ENCODE data around the gene AGAP2. TPM values are rescaled to one million over a fixed set of nuclear protein-coding genes. Genes with fewer than 3 reads are reported as not detected.
A peak's percentile ranks its signal among the peaks of the same experiment; 100 is the strongest.

AGAP2 gene
- total RNA-seq, 1 donor from 2014 or later: 28.2 TPM

- H3K4me3 Mint-ChIP-seq: no peak overlapping the region
- no peaks in the 10 kb centered on the region for H3K9me3 Mint-ChIP-seq
- intact Hi-C loops (cut with micrococcal nuclease): no loop called here
- no peak overlapping the region for H3K27ac Mint-ChIP-seq
- peaks cover 10% of the 10 kb centered on the region for H3K4me1 Mint-ChIP-seq
- DNase-seq: no peak
- peaks cover 59% of the 10 kb centered on the region for H3K36me3 Mint-ChIP-seq (ENCODE audit: low read depth)
- no peaks in the 10 kb centered on the region for H3K27me3 Mint-ChIP-seq
Measured at GRCh38 chr12:57733928-57734327, 4.6 kb downstream of the AGAP2 start.

DNA sequence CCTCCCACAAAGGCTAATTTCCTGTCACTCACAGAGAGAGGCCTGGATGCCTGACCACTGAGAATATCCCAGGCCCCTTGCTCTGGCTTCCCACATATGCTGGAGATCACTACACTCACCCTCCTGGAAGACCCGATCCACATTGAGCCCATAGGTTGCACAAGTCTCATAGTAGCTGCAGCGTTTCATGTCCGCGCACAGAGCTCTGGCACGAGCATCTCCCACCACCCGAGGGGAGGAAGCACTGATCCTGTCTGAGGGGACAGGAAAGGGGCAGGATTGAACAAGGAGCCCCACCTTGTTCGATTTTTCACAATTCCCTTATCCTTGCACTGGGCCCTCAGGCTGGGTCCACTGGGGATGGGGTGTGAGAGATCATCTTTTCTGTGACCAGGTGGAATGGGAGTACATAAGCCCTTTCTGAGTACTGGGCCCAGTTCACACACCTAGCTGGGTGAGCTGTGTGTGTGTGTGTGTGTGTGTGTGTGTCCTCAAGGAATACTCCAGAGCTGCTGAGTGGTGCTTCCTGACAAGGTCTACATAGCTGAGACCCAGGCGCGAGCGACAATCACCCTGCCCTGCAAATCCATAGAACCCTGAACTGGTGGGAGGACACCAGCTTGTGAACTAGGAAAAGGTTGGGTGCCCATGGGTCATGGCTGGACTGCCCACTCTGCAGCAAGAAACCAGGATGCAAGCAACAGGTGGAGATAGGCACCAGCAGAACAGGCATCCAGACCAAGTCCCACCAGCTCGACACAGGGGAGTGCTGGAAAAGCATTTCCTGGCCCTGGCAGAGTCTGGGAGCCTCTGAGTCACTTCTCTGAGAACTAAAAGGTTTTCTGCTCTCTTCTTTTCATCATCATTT is 5.6 kb downstream of the AGAP2 start:
- Mint-ChIP-seq H3K27me3 (no peaks in the 10 kb centered on the region), H3K9me3 (no peaks in the 10 kb centered on the region), H3K36me3 (ENCODE audit: low read depth) (peaks cover 66% of the 10 kb centered on the region), H3K27ac (peak overlapping the region; percentile 13), H3K4me3 (no peak overlapping the region), H3K4me1 (peaks cover 9% of the 10 kb centered on the region)
- no peak for DNase-seq
- intact Hi-C loops (cut with micrococcal nuclease): no loop called here

DNA sequence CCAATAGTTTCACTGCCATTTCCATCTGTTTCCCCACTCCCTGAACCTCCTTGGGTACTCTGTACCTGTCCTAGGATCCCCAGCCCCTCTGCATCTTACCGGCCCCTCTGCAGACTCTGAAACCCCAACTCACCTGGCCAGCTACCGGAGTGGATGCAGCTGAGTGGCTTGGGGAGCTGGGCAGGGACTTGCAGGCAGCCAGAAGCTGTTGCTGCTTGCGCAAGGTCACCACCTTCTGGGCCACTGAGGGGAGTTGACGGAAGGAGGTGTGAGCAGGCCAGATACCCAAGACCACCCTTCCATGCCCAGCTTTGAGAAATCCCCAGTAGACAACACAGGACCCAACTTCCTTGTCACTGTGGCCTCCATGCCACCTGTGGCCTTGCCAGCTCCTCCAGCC is 6.3 kb downstream of the AGAP2 start:
- Mint-ChIP-seq H3K4me3 (no peak overlapping the region), H3K4me1 (peaks cover 9% of the 10 kb centered on the region), H3K27ac (peak overlapping the region; percentile 13), H3K27me3 (no peaks in the 10 kb centered on the region), H3K9me3 (no peaks in the 10 kb centered on the region), H3K36me3 (ENCODE audit: low read depth) (peaks cover 69% of the 10 kb centered on the region)
- no peak for DNase-seq
- intact Hi-C loops (cut with micrococcal nuclease): no loop called here

DNA sequence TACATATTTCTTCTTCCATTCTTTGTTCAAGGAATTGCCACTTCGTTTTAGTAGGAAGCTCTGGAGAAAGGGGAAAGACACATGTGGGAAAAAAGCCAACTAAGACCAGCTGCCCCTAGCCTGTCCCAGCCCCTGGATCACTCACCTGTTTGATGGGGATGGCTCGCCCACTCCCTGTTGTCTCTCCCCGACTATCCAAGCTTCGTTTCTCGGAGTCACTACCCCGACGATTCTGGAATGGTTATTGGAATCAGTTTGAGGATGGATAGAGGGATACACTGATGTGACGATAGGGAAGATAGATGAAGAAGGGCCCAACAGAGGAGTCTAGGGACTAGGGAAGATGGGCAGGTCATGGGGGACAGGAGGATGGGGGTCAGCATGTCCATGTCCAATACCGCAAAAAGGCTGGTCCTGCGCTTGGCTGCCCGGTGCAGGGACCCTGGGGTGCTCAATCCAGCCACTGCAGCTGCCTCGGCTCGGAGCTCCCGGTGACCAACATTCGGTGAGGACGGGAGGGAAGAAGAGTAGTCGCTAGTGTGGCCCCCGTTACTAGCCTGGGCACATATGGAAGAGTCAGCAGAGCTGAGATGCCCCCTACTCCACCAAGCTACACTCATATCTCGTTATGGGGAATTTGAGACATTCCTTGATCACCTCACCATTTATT is 7.0 kb downstream of the AGAP2 start:
- Mint-ChIP-seq H3K9me3 (no peaks in the 10 kb centered on the region), H3K27ac (no peak overlapping the region), H3K27me3 (no peaks in the 10 kb centered on the region), H3K4me1 (peaks cover 7% of the 10 kb centered on the region), H3K4me3 (no peak overlapping the region), H3K36me3 (ENCODE audit: low read depth) (peaks cover 65% of the 10 kb centered on the region)
- intact Hi-C loops (cut with micrococcal nuclease): no loop called here
- no peak for DNase-seq

GRCh38 chr12:57730336-57731067 is 8.0 kb downstream of the AGAP2 start:
- Mint-ChIP-seq H3K4me1 (peaks cover 4% of the 10 kb centered on the region), H3K36me3 (ENCODE audit: low read depth) (peaks cover 63% of the 10 kb centered on the region), H3K27me3 (no peaks in the 10 kb centered on the region), H3K27ac (no peak overlapping the region), H3K9me3 (no peaks in the 10 kb centered on the region), H3K4me3 (no peak overlapping the region)
- DNase-seq: no peak
- intact Hi-C loops (cut with micrococcal nuclease): no loop called here

DNA sequence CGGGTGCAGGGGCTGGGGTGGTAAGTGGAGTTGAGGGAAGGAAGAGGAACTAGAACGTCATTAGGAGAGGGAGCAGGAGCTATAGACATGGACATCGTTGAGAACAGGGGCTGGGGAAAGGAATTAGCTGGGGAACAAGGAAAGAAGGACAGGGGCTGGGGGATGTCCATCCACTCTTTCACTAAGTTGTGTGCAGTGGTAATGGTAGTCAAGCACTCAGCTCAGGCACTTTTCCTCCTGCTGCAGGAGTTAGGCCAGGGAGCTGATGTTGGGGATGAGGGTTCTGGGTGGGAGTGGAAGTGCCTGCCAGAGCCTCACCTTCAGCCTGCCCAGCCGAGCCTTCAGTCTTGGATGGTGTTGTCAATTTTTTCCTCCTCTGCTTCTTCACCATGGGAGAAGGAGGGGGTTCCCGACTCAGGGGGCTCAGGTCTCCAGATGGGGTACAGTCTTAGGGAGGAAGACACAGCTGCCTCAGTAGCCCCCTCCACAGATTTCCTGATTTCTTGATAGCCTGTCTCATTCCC is 9.2 kb downstream of the AGAP2 start:
- no peaks in the 10 kb centered on the region for H3K9me3 Mint-ChIP-seq
- H3K36me3 Mint-ChIP-seq (ENCODE audit: low read depth): peaks cover 57% of the 10 kb centered on the region
- no peaks in the 10 kb centered on the region for H3K4me1 Mint-ChIP-seq
- H3K27me3 Mint-ChIP-seq: no peaks in the 10 kb centered on the region
- no peak for DNase-seq
- H3K27ac Mint-ChIP-seq: no peak overlapping the region
- no peak overlapping the region for H3K4me3 Mint-ChIP-seq
- intact Hi-C loops (cut with micrococcal nuclease): no loop called here

GRCh38 chr12:57727758-57728395 is 10.7 kb downstream of the AGAP2 start:
- H3K36me3 Mint-ChIP-seq (ENCODE audit: low read depth): peaks cover 52% of the 10 kb centered on the region

DNA sequence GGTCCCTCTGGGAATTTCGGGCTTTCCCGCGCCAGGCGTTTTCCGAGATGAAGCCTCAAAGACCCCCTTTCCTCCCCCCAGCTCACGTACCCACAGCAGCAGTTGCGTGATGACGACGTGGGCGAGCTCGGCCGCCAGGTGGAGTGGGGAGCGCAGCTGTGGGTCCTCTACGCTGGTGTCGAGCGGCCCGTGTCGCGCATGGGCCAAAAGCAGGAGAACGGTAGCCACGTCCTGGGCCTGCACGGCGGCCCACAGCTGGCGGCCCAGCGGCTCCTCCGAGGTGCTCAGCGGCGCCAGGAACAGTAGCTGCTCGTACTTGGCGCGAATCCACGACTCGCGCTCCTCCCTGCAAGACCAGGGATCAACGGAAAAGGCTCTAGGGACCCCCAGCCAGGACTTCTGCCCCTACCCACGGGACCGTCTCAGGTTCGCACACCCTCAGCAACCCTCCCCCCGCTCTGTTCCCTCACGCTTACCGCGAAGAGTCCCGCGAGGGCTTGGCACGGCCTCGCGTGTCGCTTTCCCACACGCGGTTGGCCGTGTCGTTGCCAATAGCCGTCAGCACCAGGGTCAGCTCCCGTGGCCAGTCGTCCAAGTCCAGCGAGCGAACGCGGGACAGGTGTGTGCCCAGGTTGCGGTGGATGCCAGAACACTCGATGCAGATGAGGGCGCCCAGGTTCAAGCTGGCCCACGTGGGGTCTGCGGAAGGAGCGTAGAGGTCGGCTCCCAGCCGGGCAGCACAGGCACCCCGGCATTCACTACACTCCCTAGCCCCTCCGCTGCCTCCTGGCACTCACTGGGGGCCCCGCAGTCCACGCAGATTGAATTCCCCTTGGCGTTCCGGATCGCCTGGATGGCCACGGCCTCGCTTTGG is 11.4 kb downstream of the AGAP2 start:
- H3K27me3 Mint-ChIP-seq: no peaks in the 10 kb centered on the region
- intact Hi-C loops (cut with micrococcal nuclease): no loop called here
- no peak overlapping the region for H3K4me3 Mint-ChIP-seq
- no peaks in the 10 kb centered on the region for H3K9me3 Mint-ChIP-seq
- H3K36me3 Mint-ChIP-seq (ENCODE audit: low read depth): peaks cover 46% of the 10 kb centered on the region
- no peak for DNase-seq
- no peak overlapping the region for H3K27ac Mint-ChIP-seq
- no peaks in the 10 kb centered on the region for H3K4me1 Mint-ChIP-seq

More at GRCh38 chr12:57727758-57728395, 10.7 kb downstream of the AGAP2 start:
- DNase-seq: no peak
- H3K4me1 Mint-ChIP-seq: no peaks in the 10 kb centered on the region
- no peak overlapping the region for H3K4me3 Mint-ChIP-seq
- no peaks in the 10 kb centered on the region for H3K27me3 Mint-ChIP-seq
- intact Hi-C loops (cut with micrococcal nuclease): no loop called here
- no peaks in the 10 kb centered on the region for H3K9me3 Mint-ChIP-seq
- no peak overlapping the region for H3K27ac Mint-ChIP-seq

- H3K4me1 Mint-ChIP-seq: no peaks in the 10 kb centered on the region
- peak overlapping the region; percentile 55 for H3K4me3 Mint-ChIP-seq
- H3K27me3 Mint-ChIP-seq: no peaks in the 10 kb centered on the region
- no peak overlapping the region for H3K27ac Mint-ChIP-seq
- intact Hi-C loops (cut with micrococcal nuclease): no loop called here
- H3K9me3 Mint-ChIP-seq: no peaks in the 10 kb centered on the region
- DNase-seq: peak; percentile 71
- peaks cover 46% of the 10 kb centered on the region for H3K36me3 Mint-ChIP-seq (ENCODE audit: low read depth)
Measured at GRCh38 chr12:57726151-57726883, 12.2 kb downstream of the AGAP2 start.

DNA sequence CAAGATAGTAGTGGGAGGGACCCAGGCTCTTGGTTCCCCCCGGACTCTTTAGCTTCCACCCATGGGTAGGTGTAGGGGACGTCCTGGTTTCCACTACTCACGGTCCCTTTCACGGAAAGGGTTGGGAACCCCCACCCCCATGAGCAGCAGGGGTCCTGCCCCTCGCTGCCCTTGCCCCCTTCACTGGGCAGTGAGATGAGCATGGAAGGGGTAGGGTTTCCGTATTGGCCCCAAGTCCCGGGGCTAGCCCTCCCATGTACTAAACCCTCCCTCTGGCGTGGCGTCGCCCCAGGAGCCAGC is 12.7 kb downstream of the AGAP2 start:
- intact Hi-C loops (cut with micrococcal nuclease): no loop called here
- DNase-seq: no peak
- no peaks in the 10 kb centered on the region for H3K9me3 Mint-ChIP-seq
- H3K4me1 Mint-ChIP-seq: no peaks in the 10 kb centered on the region
- no peak overlapping the region for H3K27ac Mint-ChIP-seq
- H3K27me3 Mint-ChIP-seq: no peaks in the 10 kb centered on the region
- peaks cover 45% of the 10 kb centered on the region for H3K36me3 Mint-ChIP-seq (ENCODE audit: low read depth)
- no peak overlapping the region for H3K4me3 Mint-ChIP-seq

- Mint-ChIP-seq H3K27me3 (no peaks in the 10 kb centered on the region), H3K36me3 (ENCODE audit: low read depth) (peaks cover 39% of the 10 kb centered on the region), H3K9me3 (no peaks in the 10 kb centered on the region), H3K4me1 (no peaks in the 10 kb centered on the region), H3K27ac (peak overlapping the region; percentile 51), H3K4me3 (no peak overlapping the region)
- intact Hi-C loops (cut with micrococcal nuclease): no loop called here
- DNase-seq: no peak
Measured at GRCh38 chr12:57724936-57725740, 13.4 kb downstream of the AGAP2 start.

Data from activated CD4-positive, alpha-beta T cell treated with anti-CD3 and anti-CD28 coated beads, Interleukin-2, amount 10 ng/mL, durations not matched to agents 24 days and 14 days (primary cell).